K562 (cell line): ENCODE measurements around the gene ANKZF1. TPM values are rescaled to one million over a fixed set of nuclear protein-coding genes. Genes with fewer than 3 reads are reported as not detected.

Experiments used
- CBFA2T3 ChIP-seq: fragments of 450-650 bp; IDR thresholded peaks from 2 replicates; pipeline ENCODE4 v1.6.1; 2017
- CUX1 ChIP-seq: fragments of 200-800 bp; sonication (Bioruptor generic); IDR thresholded peaks from 2 replicates; pipeline ENCODE4 v1.6.1; 2016; ENCODE audit warnings: missing genetic modification characterization, missing compliant biosample characterization
- HDGF ChIP-seq: fragments of 450-650 bp; IDR thresholded peaks from 2 replicates; pipeline ENCODE4 v1.6.1; 2016
- HEY1 ChIP-seq: fragments of 250-450 bp; sonication (Bioruptor Pico); IDR thresholded peaks from 2 replicates; pipeline ENCODE4 v1.5.0; 2020; ENCODE audit warnings: mild to moderate bottlenecking, moderate library complexity, borderline replicate concordance
- HNRNPK ChIP-seq: fragments of 200-400 bp; formaldehyde crosslinking; IDR thresholded peaks from one replicate; pipeline ENCODE4 v1.6.1; 2018; ENCODE audit warnings: mild to moderate bottlenecking, low read depth, low read length; ENCODE audit not compliant: poor library complexity, severe bottlenecking
- MYBL2 ChIP-seq, 2 experiments: fragments of 450-650 bp in 1 of 2; sonication (generic) in 1 of 2; formaldehyde crosslinking in 1 of 2; IDR thresholded peaks; 2 replicates each; pipeline versions ENCODE4 v1.6.1 to v1.8.1; 2017 to 2022; ENCODE audit warnings: borderline replicate concordance in 1 of 2, inconsistent platforms in 1 of 2, low read depth in 1 of 2, mild to moderate bottlenecking in 1 of 2, missing genetic modification reagents in 1 of 2, moderate library complexity in 1 of 2
- NONO ChIP-seq, 2 experiments: fragments of 200-400 bp in 1 of 2; fragments of 450-650 bp in 1 of 2; formaldehyde crosslinking in 1 of 2; IDR thresholded peaks; 2 replicates each; pipeline ENCODE4 v1.6.1; 2017; ENCODE audit warnings: low read depth in 2 of 2, mild to moderate bottlenecking in 2 of 2, moderate library complexity in 2 of 2, low read length in 1 of 2
- NR1H2 ChIP-seq: sonication (generic); formaldehyde crosslinking; IDR thresholded peaks from 2 replicates; pipeline ENCODE4 v1.4.0; 2020; ENCODE audit warnings: mild to moderate bottlenecking, missing genetic modification reagents
- OTX1 ChIP-seq: fragments of 450-650 bp; formaldehyde crosslinking; IDR thresholded peaks from 2 replicates; pipeline ENCODE4 v1.4.0; 2022; ENCODE audit warnings: mild to moderate bottlenecking
- PATZ1 ChIP-seq: fragments of 250-450 bp; sonication (Bioruptor Pico); IDR thresholded peaks from 2 replicates; pipeline ENCODE4 v1.5.0; 2020; ENCODE audit warnings: mild to moderate bottlenecking, borderline replicate concordance
- PHB2 ChIP-seq: fragments of 450-650 bp; IDR thresholded peaks from 2 replicates; pipeline ENCODE4 v1.6.1; 2017; ENCODE audit warnings: low read depth
- SMARCA4 ChIP-seq: fragments of 450-650 bp; IDR thresholded peaks from 2 replicates; pipeline ENCODE4 v1.6.1; 2016
- TCFL5 ChIP-seq: fragments of 250-450 bp; sonication (Bioruptor Pico); conservative IDR thresholded peaks from 2 replicates; pipeline ENCODE4 v1.6.1; 2021; ENCODE audit warnings: mild to moderate bottlenecking, moderate library complexity, matching md5 sums
- USF2 ChIP-seq: sonication (generic); formaldehyde crosslinking; IDR thresholded peaks from 2 replicates; pipeline ENCODE4 v1.5.0; 2020; ENCODE audit warnings: missing genetic modification reagents
- ZC3H4 ChIP-seq: sonication (generic); formaldehyde crosslinking; IDR thresholded peaks from 2 replicates; pipeline ENCODE4 v1.9.0; 2021; ENCODE audit warnings: missing genetic modification reagents, borderline replicate concordance
- ZNF175 ChIP-seq: fragments of 200-800 bp; sonication (Bioruptor generic); IDR thresholded peaks from 2 replicates; pipeline ENCODE4 v1.6.1; 2016; ENCODE audit warnings: low read depth, mild to moderate bottlenecking, missing genetic modification characterization, missing compliant biosample characterization
- ZNF324 ChIP-seq: fragments of 250-450 bp; sonication (Bioruptor Pico); IDR thresholded peaks from 2 replicates; pipeline ENCODE4 v1.4.0; 2020; ENCODE audit warnings: mild to moderate bottlenecking
- ZNF76 ChIP-seq: fragments of 250-450 bp; sonication (Bioruptor Pico); IDR thresholded peaks from 2 replicates; pipeline ENCODE4 v1.4.0; 2020; ENCODE audit warnings: mild to moderate bottlenecking, moderate library complexity, borderline replicate concordance
- ZNF77 ChIP-seq: fragments of 250-450 bp; sonication (Bioruptor Pico); IDR thresholded peaks from 2 replicates; pipeline ENCODE4 v1.5.0; 2020
- ZSCAN32 ChIP-seq: fragments of 450-650 bp; formaldehyde crosslinking; IDR thresholded peaks from 2 replicates; pipeline ENCODE4 v1.4.0; 2020; ENCODE audit warnings: mild to moderate bottlenecking, moderate library complexity
- polyA plus RNA-seq, 8 experiments: library from polyadenylated mRNA; depleted of rRNA in 4 of 8; stranded (reverse) in 5 of 8; unstranded in 3 of 8; fragments of >200 nt; fragmentation: Nextera tagmentation in 2 of 8; fragmentation: Illumina TruSeq in 1 of 8; extraction: Ambion mirVana in 2 of 8; extraction: Trizol in 1 of 8; gene quantifications; 2 replicates each; pipeline versions ENCODE4 v1.2.1 to v1.2.3, GENCODE V29; 2011 to 2014; ENCODE audit warnings: inconsistent platforms in 1 of 8, missing spikeins in 1 of 8
- total RNA-seq, 7 experiments: library from RNA; depleted of rRNA in 6 of 7; stranded (reverse); fragments of >200 nt in 6 of 7; fragmentation: Illumina TruSeq in 2 of 7; extraction: Trizol in 2 of 7; gene quantifications; 2 replicates each; pipeline versions ENCODE4 v1.2.1 to v1.2.3, GENCODE V29; 2011 to 2021; ENCODE audit warnings: low replicate concordance in 1 of 7

ANKZF1 gene
- total and polyA plus RNA-seq, 9 of the 15 experiments (the other 6 are each of a cell fraction or from before 2014, with no cell fraction given) = 3.1 to 60.6 (median 31.0) TPM

- TF ChIP-seq ZNF175 (CRISPR knock-in tag) = no peak
- peak; percentile 97 for TF ChIP-seq USF2 (CRISPR knock-in tag)
- no peak for TF ChIP-seq HNRNPK
- TF ChIP-seq ZNF77 (CRISPR knock-in tag) = no peak
- peak in 1 of 2 experiments; percentile 71; a peak in 2 of 4 replicates for TF ChIP-seq NONO (IDR thresholded peaks at IDR 0.05; ENCODE audit: low read depth in 2 of 2, low read length in 1 of 2)
- no peak for TF ChIP-seq ZC3H4 (CRISPR knock-in tag)
- no peak for TF ChIP-seq PHB2
- no peak; the same call in 1 of the 2 replicates for TF ChIP-seq NR1H2 (CRISPR knock-in tag)
- no peak for TF ChIP-seq OTX1 (CRISPR knock-in tag)
- no peak for TF ChIP-seq PATZ1 (CRISPR knock-in tag)
- TF ChIP-seq ZNF324 (CRISPR knock-in tag) = no peak
- no peak for TF ChIP-seq ZNF76
- TF ChIP-seq CBFA2T3 = no peak
- no peak for TF ChIP-seq TCFL5 (CRISPR knock-in tag)
- no peak for TF ChIP-seq MYBL2 (IDR thresholded peaks at IDR 0.05; ENCODE audit: low read depth)
- no peak for TF ChIP-seq MYBL2 (CRISPR knock-in tag; IDR thresholded peaks at IDR 0.05; ENCODE audit: borderline replicate concordance)
- no peak for TF ChIP-seq SMARCA4
- no peak for TF ChIP-seq CUX1 (CRISPR knock-in tag)
- no peak for TF ChIP-seq HEY1 (CRISPR knock-in tag)
- no peak for TF ChIP-seq HDGF
- TF ChIP-seq ZSCAN32 (CRISPR knock-in tag) = no peak
Measured at GRCh38 chr2:219218732-219219701, 10.6 kb upstream of the ANKZF1 start, which contains the start of gene ABCB6 (continued).
